Heart right ventricle (tissue), 16 donors: ENCODE data around the gene POLR3C. TPM values are rescaled to one million over a fixed set of nuclear protein-coding genes. Genes with fewer than 3 reads are reported as not detected.
"Not testable (repeated sequence)": the region's sequence is repeated elsewhere in the genome, so short reads cannot be mapped to it uniquely, and the experiment has no call there.

Source experiments
- ATAC-seq, 8 donors: fragments of 200-7000 bp; cut with Tn5 transposase; one replicate each; pipeline ENCODE4 v1.9.1; 2020; ENCODE audit warnings: mild to moderate bottlenecking in 8 of 8, moderate library complexity in 8 of 8, moderate number of reproducible peaks in 1 of 8
- DNase-seq, 2 donors: peaks; one replicate each; pipeline ENCODE4 v3.0.0-alpha.2; 2020
- H3K27ac ChIP-seq, 10 donors: fragments of 200-600 bp; sonication (generic) in 2 of 10; one replicate each; pipeline versions ENCODE4 v1.5.0 to v1.8.0; 2020 to 2022; ENCODE audit warnings: mild to moderate bottlenecking in 3 of 10
- H3K27me3 ChIP-seq, 7 donors: fragments of 200-600 bp; one replicate each; pipeline ENCODE4 v1.8.0; 2021 to 2022; ENCODE audit warnings: mild to moderate bottlenecking in 2 of 7
- H3K36me3 ChIP-seq, 9 donors: fragments of 200-600 bp; sonication (generic) in 1 of 9; one replicate each; pipeline versions ENCODE4 v1.5.0 to v1.8.0; 2020 to 2022; ENCODE audit warnings: mild to moderate bottlenecking in 2 of 9
- H3K4me1 ChIP-seq, 9 donors: fragments of 200-600 bp; sonication (generic) in 1 of 9; one replicate each; pipeline versions ENCODE4 v1.5.0 to v1.8.0; 2020 to 2022; ENCODE audit warnings: mild to moderate bottlenecking in 4 of 9
- H3K4me3 ChIP-seq, 10 donors: fragments of 200-600 bp; sonication (generic) in 2 of 10; one replicate each; pipeline versions ENCODE4 v1.5.0 to v1.8.0; 2020 to 2022; ENCODE audit warnings: mild to moderate bottlenecking in 7 of 10, moderate library complexity in 2 of 10
- H3K9me3 ChIP-seq, 11 donors: fragments of 200-600 bp in 10 of 11; sonication (generic) in 2 of 11; one replicate each; pipeline versions ENCODE4 v1.5.0 to v1.8.0; 2013 to 2022; ENCODE audit warnings: mild to moderate bottlenecking in 2 of 11, control low read depth in 1 of 11, moderate library complexity in 1 of 11
- WGBS, 2 donors: extraction: QIAGEN DNeasy Blood & Tissue Kit; methylation state at CpG; one replicate each; pipeline ENCODE4 v1.1.7; 2013; ENCODE audit warnings: inconsistent platforms in 1 of 2; 5-methylcytosine and 5-hydroxymethylcytosine counted together
- intact Hi-C, 10 donors: fragments of 100-400 bp; cut with DNase I; formaldehyde crosslinking; loops; one replicate each; pipeline versions ENCODE4 v1.11.1 to v1.14.2; 2022
- polyA plus RNA-seq, 2 donors: library from polyadenylated mRNA; stranded (reverse); fragments of 200-250 nt; gene quantifications; one replicate each; pipeline ENCODE4 v1.2.3, GENCODE V29; 2013
- total RNA-seq, 10 donors: library from RNA; stranded (reverse); fragmentation: NEBNext Ultra II Directional in 3 of 10; extraction: Animal tissue kit (Norgen Biotek cat#: 25700) in 3 of 10; gene quantifications; one replicate each; pipeline versions ENCODE4 v1.2.1 to v1.2.4, GENCODE V29; 2021 to 2023
- TF ChIP-seq, protein P1 (sequence below), 9 donors: fragments of 200-600 bp; sonication (generic) in 2 of 9; IDR thresholded peaks; one replicate each; pipeline versions ENCODE4 v1.5.0 to v1.8.0; 2021 to 2022; ENCODE audit warnings: antibody characterized with exemption in 9 of 9, mild to moderate bottlenecking in 5 of 9, moderate library complexity in 1 of 9
- donor health status: Arrhythmogenic right ventricular cardiomyopathy.
- donor health status: ischemic (EF 13 %, LVEDD 7.1; RV severe dilation, severe dysfunction).
- donor health status: healthy with polysubstance abuse.
- donor health status: DM: no; HTN: yes; CAD: no.
- donor health status: DM: no; HTN: no; CAD: no.
- donor health status: ischemic (EF 25% LVEDD 6.9; RV normal size, moderate dysfunction).
- donor health status: ischemic (EF 25% LVEDD 5.7; RV mildly dilated, moderate dysfunction).
- donor health status: healthy.
- donor health status: DM: yes; HTN: yes; CAD: no.
- donor health status: Ischemic cardiomyopathy.
- donor health status: ischemic (EF 35%, LVEDD 5.7; RV mildly dilated, moderate dysfunction).
- donor health status: nonischemic (EF 11% LVEDD 7.7; RV severe dilation, severe dysfunction).
- donor health status: DM: yes; HTN: yes; CAD: no.
- donor health status: PGD.
- donor health status: ischemic (EF 29% LVEDD 5.4; RV normal size, mild dysfunction).
- donor health status: nonischemic (EF 23%, LVEDD 6.1; RV moderate dilation, normal function).

POLR3C gene
- total and polyA plus RNA-seq, 12 donors = 8.0 to 18.1 (median 14.9) TPM

DNA sequence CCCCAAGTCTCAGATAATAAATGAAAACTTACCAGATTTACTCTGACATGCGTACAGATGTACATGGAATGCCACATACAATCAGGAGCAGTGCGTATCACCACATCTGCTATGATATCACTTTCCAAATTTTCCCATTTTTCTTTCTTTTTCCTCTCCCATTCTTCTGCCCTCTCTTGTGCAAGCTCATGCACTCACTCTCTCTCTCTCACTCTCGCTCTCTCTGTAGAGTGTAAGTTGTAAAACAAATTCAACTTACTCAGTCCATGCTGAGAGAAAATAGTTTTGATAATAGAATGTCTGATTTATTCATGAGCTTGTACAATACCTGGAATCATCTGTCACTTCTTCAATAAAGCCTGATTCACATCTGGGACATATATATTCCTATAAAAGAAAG, 35.4 kb upstream of the POLR3C start:
- Histone ChIP-seq H3K4me1 (peaks cover 2 to 34% (median 22%) of the 10 kb centered on the region in 9 donors), H3K4me3 (no peak overlapping the region), H3K27me3 (no peaks in the 10 kb centered on the region), H3K9me3 (no peaks in the 10 kb centered on the region), H3K27ac (no peak overlapping the region), H3K36me3 (peaks cover 0 to 49% (median 1%) of the 10 kb centered on the region in 9 donors)
- no peak for ATAC-seq
- no peak for DNase-seq
- WGBS, 2 donors = 99 to 100% methylated on average over 3 of the region's 3 CpGs
- TF ChIP-seq, protein P1, sequence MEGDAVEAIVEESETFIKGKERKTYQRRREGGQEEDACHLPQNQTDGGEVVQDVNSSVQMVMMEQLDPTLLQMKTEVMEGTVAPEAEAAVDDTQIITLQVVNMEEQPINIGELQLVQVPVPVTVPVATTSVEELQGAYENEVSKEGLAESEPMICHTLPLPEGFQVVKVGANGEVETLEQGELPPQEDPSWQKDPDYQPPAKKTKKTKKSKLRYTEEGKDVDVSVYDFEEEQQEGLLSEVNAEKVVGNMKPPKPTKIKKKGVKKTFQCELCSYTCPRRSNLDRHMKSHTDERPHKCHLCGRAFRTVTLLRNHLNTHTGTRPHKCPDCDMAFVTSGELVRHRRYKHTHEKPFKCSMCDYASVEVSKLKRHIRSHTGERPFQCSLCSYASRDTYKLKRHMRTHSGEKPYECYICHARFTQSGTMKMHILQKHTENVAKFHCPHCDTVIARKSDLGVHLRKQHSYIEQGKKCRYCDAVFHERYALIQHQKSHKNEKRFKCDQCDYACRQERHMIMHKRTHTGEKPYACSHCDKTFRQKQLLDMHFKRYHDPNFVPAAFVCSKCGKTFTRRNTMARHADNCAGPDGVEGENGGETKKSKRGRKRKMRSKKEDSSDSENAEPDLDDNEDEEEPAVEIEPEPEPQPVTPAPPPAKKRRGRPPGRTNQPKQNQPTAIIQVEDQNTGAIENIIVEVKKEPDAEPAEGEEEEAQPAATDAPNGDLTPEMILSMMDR (IDR thresholded peaks at IDR 0.05) = no peak
- intact Hi-C loops = loop anchor here in 1 of 10 donors (10.0 kb wide), 1 partner anchor 56 kb away; the partner anchor contains the start of gene NUDT17

DNA sequence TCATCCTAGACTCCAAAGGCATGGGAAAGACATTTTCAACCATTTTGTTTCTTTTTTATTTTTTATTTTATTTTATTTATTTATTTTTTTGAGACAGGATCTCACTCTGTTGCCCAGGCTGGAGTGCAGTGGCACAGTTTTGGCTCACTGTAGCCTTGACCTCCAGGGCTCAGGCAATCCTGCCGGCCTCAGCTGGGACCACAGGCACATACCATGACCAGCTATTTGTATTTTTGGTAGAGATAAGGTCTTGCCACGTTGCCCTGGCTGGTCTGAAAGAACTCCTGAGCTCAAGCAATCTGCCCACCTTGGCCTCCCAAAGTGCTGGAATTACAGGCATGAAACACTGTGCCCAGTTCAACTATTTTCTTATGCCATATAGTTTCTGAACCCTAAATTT, 32.1 kb upstream of the POLR3C start:
- H3K4me1 ChIP-seq, ATAC-seq, DNase-seq, intact Hi-C loops, H3K4me3 ChIP-seq, H3K27me3 ChIP-seq, H3K27ac ChIP-seq: not testable (repeated sequence)
- peaks cover 0 to 17% (median 7%) of the 10 kb centered on the region in 11 donors for H3K9me3 ChIP-seq
- WGBS, 2 donors = 40 to 60% methylated on average over 2 of the region's 2 CpGs
- peaks cover 0 to 42% (median 0%) of the 10 kb centered on the region in 9 donors for H3K36me3 ChIP-seq

DNA sequence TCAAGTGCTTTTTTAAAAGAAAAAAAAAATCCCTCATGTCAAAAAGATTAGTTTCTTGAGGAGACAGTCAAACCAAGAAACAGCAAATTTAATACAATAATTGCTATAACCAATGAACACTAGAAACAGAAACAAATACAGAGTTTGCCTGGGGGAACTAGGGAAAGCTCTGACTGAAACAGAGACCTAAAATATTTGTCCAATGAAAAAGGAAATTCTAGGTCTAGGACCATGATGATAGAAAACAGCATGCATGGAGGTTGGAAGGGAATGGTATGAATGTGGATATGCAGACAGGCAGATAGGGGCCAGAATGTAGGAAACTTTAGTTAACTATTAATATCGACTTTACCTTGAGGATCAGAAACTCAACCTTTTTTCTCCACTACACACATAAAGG, 31.5 kb upstream of the POLR3C start:
- ATAC-seq = no peak
- Histone ChIP-seq H3K4me1 (peaks cover 0 to 7% (median 0%) of the 10 kb centered on the region in 9 donors), H3K27me3 (no peaks in the 10 kb centered on the region), H3K36me3 (peaks cover 0 to 42% (median 0%) of the 10 kb centered on the region in 9 donors), H3K27ac (no peak overlapping the region), H3K9me3 (peaks cover 0 to 23% (median 11%) of the 10 kb centered on the region in 11 donors), H3K4me3 (no peak overlapping the region)
- no peak for DNase-seq
- intact Hi-C loops = no loop called here
- 95 to 100% methylated on average over 1 of the region's 1 CpG for WGBS, 2 donors
- TF ChIP-seq, protein P1 (IDR thresholded peaks at IDR 0.05) = no peak

DNA sequence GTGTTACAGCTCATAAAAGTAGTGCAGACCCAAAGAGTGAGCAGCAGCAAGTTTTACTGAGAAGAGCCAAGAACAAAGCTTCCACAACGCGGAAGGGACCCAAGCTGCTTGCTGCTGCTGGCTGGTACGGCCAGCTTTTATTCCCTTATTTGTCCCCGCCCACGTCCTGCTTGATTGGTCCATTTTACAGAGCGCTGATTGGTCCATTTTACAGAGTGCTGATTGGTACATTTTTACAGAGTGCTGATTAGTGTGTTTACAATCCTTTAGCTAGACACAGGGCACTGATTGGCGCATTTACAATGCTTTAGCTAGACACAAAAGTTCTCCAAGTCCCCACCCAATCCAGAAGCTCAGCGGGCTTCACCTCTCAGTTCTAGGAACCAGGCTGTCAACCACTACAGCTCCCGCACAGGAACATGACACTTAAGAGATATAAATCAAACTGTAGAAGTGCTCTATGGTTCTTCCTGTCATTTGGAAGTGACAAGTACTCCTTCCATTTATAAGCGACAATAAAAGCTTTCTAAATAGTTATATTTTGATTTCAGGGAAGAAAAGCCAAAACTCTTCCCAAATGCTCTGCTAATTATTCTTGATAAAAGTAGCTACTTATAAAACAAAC, 28.6 kb upstream of the POLR3C start:
- peaks cover 0 to 14% (median 1%) of the 10 kb centered on the region in 9 donors for H3K4me1 ChIP-seq
- H3K36me3 ChIP-seq = peaks cover 0 to 26% (median 0%) of the 10 kb centered on the region in 9 donors
- DNase-seq (no peak), ATAC-seq (no peak)
- intact Hi-C loops = no loop called here
- no peak overlapping the region for H3K27ac ChIP-seq
- H3K9me3 ChIP-seq = peaks cover 0 to 35% (median 11%) of the 10 kb centered on the region in 11 donors
- H3K4me3 ChIP-seq = no peak overlapping the region
- TF ChIP-seq, protein P1 (IDR thresholded peaks at IDR 0.05) = no peak
- WGBS, 2 donors = 90 to 92% methylated on average over 10 of the region's 10 CpGs
- H3K27me3 ChIP-seq = no peaks in the 10 kb centered on the region

DNA sequence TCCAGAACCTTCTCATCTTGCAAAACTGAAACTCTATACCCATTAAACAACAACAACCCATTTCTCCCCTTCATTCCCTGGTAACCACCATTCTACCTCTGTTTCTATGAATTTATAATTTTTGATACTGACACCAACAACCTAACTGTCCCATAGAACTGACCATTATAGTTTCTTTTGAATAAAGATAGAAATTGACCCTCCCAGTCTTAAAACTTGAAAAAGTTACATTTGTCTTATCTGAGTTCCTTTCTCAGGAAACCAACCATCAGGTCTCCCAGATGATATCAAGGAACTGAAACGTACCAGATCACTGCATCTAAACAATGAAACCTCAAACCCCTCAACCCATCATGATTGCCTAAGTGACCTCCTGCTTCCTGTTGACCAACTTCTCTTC, 27.2 kb upstream of the POLR3C start:
- 40 to 83% methylated on average over 1 of the region's 1 CpG for WGBS, 2 donors
- Histone ChIP-seq H3K36me3 (peaks cover 0 to 26% (median 0%) of the 10 kb centered on the region in 9 donors), H3K4me1 (peaks cover 0 to 24% (median 10%) of the 10 kb centered on the region in 9 donors), H3K4me3 (no peak overlapping the region), H3K27ac (no peak overlapping the region), H3K27me3 (no peaks in the 10 kb centered on the region), H3K9me3 (peaks cover 0 to 35% (median 11%) of the 10 kb centered on the region in 11 donors)
- TF ChIP-seq, protein P1 (IDR thresholded peaks at IDR 0.05) = no peak
- ATAC-seq (no peak), DNase-seq (no peak)
- intact Hi-C loops = no loop called here
